C1 segment of cervical spinal cord (tissue), 14 donors: ENCODE results near the gene DES.

ENCODE experiments used
- DNase-seq, 14 donors: peaks; one replicate each; lab custom pipeline; 2025; lab: John Stamatoyannopoulos, UW

The DES gene

GRCh38 chr2:219419331-219420197 is 1.4 kb downstream of the DES start:
- no peak for DNase-seq

GRCh38 chr2:219420687-219421086 is 2.5 kb downstream of the DES start:
- DNase-seq: no peak

GRCh38 chr2:219421323-219421722 is 3.1 kb downstream of the DES start:
- no peak for DNase-seq

- DNase-seq: no peak
Observed at GRCh38 chr2:219422952-219423534, 4.9 kb downstream of the DES start.

- no peak for DNase-seq
Observed at GRCh38 chr2:219423652-219424377, 5.6 kb downstream of the DES start.

GRCh38 chr2:219425238-219426067 is 7.3 kb downstream of the DES start:
- no peak for DNase-seq

- no peak for DNase-seq
Observed at GRCh38 chr2:219426068-219426443, 7.9 kb downstream of the DES start.

- no peak for DNase-seq
Observed at GRCh38 chr2:219426534-219427136, 8.5 kb downstream of the DES start.

GRCh38 chr2:219428469-219428868 is 10.3 kb downstream of the DES start:
- no peak for DNase-seq

GRCh38 chr2:219429958-219430606 is 11.9 kb downstream of the DES start:
- DNase-seq: no peak

GRCh38 chr2:219430633-219431615 is 12.7 kb downstream of the DES start:
- DNase-seq: peak in 5 of 14 donors; percentile 4 to 42 (median 25)

- DNase-seq: no peak
Observed at GRCh38 chr2:219433666-219434467, 15.7 kb downstream of the DES start.

- no peak for DNase-seq
Observed at GRCh38 chr2:219434468-219434717, 16.2 kb downstream of the DES start.

GRCh38 chr2:219434718-219435525 is 16.7 kb downstream of the DES start, which contains the start of gene SPEG:
Gene SPEG (plus strand): TSS chr2:219434843. CDS start chr2:219434978, 135 bp downstream.
- no peak for DNase-seq

GRCh38 chr2:219435701-219436100 is 17.5 kb downstream of the DES start:
- no peak for DNase-seq

- no peak for DNase-seq
Observed at GRCh38 chr2:219436491-219436890, 18.3 kb downstream of the DES start.

GRCh38 chr2:219437141-219437540 is 19.0 kb downstream of the DES start:
- DNase-seq: no peak

GRCh38 chr2:219437690-219438206 is 19.6 kb downstream of the DES start:
- DNase-seq: no peak
